SIG-M5 (cell line): ENCODE measurements around the gene TRH.

Source experiments
- DNase-seq: peaks from one replicate; lab custom pipeline; 2025; lab: John Stamatoyannopoulos, UW

Gene TRH, protein sequence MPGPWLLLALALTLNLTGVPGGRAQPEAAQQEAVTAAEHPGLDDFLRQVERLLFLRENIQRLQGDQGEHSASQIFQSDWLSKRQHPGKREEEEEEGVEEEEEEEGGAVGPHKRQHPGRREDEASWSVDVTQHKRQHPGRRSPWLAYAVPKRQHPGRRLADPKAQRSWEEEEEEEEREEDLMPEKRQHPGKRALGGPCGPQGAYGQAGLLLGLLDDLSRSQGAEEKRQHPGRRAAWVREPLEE

DNA sequence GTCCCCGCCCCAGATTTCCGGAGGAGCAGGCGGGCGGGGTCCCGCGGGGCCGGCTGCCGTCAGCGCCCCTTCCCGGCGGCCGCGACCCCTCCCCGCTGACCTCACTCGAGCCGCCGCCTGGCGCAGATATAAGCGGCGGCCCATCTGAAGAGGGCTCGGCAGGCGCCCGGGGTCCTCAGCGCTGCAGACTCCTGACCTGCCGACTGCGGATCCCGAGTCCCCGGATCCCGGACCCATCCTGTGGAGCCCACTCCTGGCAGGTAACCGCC lies at the start of gene TRH:
Gene TRH, plus strand, starts transcription at position 157 of the 269 bp plus-strand sequence. CDS start 1,097 bp downstream, outside the sequence.
- DNase-seq = no peak

DNA sequence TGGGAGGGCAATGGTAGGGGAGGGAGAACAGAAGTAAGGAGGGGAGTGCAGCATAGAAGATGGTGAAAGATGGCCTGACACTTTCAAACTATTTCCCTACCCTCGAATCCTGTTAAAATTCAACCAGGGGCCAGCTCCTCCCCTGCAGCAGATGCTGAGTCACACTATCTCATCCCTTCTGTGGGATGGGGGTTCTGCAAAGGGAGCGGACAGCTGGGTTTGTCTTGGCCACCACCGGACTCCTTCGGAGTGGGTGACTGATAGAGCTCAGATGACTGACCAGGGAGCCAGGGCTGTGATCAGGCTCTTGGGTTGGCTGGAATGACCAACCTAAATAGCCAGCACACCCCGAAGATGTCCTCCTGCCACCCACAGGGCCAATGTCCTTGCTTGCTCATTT lies 47.4 kb upstream of the TRH start:
- no peak for DNase-seq

DNA sequence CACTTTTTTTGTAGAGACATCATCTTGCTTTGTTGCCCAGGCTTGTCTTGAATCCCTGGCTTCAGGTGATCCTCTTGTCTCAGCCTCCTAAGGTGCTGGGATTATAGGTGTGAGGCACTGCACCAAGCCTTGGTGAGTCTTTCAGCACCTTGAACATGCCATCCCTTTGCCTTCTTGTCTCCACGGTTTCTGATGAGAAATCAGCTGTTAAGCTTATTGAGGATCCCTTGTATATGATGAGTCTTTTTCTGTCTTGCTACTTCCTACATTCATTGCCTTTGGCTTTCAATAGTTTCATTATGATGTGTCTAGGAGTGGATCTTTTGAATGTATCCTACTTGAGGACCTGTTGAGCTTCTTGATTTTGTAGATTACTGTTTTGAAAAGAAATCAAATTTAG lies 45.1 kb upstream of the TRH start:
- DNase-seq = no peak

DNA sequence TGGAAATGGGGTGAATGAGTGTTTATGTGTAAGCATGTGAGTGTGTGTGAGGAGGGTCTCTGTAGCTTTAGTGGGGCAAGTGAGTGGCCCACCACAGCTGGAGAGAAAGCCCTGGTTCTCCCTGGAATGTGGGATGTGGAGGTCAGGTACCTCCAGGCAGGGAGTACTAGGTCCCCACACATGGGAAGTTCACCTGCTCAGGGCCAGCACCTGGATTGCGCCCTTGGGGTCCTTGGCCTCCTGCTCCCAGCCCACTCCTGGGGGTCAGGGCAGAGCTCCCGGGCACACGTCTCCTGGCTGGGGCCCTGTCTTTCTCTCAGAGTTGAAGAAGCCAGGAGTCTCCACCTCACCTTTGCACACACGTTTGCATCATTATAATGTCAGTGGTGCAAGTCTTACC lies 41.0 kb upstream of the TRH start:
- no peak for DNase-seq

- DNase-seq = no peak
These were observed 40.0 kb upstream of the TRH start for GRCh38 chr3:129934234-129935123.

- no peak for DNase-seq
These were observed 37.8 kb upstream of the TRH start for GRCh38 chr3:129936757-129937156.

DNA sequence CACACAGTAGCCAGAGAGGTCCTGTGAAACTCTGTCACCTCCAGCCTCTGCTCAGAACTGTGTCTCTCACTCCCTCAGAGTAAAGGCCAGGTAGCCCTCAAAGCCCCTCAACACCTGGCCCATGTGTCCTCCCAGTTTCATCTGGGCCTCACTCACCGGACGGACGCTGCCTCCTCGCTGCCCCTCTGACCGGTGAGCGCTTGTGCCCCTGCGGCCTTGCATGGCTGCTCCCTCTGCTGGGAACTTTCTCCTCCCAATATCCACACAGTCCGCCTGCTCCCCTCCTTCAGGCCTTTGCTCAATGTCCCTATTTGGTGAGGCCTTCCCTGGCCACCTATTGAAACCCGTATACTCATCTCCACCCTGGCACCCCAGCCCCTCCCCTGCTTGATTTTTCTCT lies 36.8 kb upstream of the TRH start:
- DNase-seq = no peak

DNA sequence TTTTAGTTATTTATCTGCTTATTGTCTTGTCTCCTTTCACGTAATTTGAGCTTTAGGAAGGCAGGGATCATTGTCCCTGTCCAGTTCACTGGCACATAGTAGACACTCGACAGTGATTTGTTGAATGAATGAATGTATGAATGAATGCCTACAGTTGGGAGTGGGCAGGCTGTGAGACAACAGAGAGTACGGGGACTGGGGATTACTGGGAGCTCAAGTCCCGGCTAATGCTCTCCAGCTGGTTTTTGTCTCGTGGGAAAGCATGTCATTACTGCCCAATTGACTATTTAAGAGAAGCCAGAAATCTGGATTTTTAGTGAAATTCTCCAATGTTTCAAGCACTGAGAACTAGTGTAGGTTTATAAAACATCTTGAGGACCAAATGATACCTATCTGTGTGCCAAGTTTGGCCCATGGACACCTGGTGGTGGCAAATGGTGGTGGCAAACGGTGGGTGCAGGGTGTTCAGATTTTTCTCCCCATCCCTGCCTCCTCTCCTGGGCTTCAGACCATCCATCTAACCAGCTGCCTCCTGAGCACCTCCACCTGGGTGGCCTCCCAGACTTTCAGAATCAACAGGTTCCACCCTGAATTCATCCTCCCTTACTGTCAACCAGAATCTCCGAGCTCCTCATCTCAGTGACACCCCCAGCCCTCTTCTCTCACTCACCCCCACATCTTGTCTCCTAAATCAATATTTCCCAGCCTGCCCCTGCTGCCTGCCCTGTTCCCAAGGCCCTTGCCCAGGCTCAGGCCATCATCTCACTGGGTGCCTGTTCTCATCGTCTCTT lies 36.2 kb upstream of the TRH start:
- no peak for DNase-seq

GRCh38 chr3:129940086-129940485 lies 34.4 kb upstream of the TRH start:
- no peak for DNase-seq

- DNase-seq = no peak
These were observed 32.2 kb upstream of the TRH start for GRCh38 chr3:129942296-129942695.

GRCh38 chr3:129943020-129943419 lies 31.5 kb upstream of the TRH start:
- no peak for DNase-seq

DNA sequence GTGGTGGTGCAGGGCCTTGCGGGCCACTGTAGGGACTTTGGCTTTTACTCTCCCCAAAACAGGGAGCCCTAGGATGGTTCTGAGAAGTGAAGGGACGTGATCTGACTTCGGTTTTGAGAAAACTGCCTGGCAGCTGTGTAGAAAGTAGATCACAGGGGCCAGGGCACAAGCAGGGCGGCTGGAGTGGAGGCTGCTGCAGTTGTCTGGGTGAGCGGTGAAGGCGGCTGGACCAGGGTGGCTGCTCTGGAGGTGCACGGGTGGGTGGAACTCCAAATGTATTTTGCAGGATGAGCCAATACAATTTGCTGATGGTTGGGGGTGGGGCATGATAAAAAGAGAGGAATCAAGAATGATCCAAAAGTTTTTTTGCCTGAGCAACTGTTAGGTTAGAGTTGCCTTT lies 29.8 kb upstream of the TRH start:
- DNase-seq = no peak

DNA sequence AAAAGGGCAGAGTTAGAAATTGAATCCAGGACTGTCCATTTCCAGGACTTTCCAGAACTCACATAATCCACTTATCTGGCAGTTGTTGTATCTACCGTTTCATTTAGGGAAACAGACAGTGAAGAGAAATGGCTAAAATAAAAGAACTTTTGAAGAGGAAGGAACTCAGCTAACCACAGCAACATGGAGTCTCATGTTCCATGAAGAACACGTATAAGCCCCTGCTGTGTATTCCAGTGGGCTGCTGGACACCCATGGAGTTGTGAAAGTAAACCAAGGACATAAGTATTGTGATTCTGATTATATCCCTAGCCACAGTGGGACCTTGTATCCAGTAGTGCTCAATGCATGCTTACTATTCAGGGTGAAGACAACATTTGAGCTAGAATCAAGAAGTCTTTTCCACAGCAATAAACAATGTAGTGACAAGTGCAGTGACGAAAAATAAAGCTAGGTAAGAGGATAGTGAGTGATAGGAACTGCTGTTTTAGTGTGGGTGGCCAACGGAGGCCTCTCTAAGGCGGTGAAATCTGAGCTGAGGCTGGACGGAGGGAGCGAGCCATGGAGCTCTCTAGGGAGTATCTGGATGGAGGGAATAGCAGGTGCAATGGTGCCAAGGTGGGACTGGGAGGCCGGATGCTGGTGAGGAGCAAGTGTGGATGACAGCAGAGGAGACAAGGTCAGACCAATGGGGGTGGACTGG lies 26.8 kb upstream of the TRH start:
- DNase-seq = no peak

DNA sequence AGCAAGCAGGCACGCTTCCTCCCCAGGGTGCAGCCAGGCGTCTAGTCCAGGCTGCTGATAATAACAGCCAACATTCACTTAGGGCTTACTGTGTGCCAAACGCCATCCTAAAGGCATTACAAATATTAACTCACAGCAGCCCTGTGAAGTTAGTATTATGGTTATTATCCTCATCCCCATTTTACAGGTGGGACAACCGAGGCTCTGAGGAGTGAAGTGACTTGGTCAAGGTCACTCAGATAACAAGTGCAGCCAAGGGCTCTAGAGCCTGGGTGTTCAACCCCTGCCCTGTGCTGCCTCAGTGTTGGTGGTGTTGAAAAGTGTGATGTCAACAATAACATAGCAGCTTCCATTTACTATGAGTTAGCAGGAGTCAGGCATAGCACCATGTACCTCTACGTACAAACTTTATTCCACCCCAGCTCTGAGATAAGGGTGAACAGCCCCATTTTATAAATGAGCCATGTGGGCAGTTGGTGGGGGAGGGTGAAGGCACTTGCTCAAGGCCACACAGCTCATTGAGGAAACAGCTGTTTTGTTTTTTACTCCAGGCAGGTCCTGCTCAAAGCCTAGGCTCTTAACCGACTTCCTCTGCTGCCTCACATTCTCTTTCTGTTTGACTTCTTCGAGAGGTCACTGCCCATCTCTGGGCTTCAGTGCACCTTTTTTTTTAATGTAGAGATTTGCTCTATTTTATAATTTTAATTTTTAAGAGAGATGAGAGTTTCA lies 24.0 kb upstream of the TRH start:
- no peak for DNase-seq

DNA sequence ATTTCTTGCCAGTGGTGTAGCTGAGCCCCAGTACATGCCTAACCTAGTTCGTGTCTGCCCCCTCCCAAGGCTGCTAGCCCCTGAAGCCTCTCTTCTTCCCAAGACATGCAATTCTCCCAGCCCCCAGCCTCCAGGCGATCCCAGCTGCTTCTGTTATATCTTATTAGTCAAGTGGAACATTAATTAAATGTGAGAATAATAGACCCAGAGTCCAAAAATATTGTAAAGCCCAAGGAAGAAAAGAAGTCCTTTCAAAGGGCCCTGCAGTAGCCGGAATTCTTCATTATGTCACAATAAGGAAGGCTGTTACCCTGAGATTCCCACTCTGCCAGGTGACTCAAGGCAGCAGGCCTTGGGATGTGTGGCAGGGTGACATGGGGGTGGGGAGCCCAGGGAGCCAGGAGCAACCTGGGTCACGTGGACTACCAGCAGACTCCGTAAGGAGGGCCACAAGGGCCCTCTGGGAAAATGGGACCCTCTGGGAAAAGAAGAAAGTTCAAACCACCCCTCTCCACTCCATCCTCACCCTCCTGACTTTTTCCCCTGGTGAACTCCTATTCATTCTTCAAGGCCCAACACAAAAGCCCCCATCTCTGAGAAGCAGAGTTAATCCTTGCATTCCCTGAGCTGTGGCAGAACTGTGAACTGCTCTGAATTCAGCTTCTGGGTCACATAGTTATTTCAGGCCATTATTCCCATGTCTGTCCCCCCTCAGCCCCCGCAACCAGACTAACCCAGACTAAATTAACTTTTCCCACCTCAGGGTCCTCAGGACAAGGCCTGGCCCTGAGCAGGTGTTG lies 21.8 kb upstream of the TRH start:
- no peak for DNase-seq

DNA sequence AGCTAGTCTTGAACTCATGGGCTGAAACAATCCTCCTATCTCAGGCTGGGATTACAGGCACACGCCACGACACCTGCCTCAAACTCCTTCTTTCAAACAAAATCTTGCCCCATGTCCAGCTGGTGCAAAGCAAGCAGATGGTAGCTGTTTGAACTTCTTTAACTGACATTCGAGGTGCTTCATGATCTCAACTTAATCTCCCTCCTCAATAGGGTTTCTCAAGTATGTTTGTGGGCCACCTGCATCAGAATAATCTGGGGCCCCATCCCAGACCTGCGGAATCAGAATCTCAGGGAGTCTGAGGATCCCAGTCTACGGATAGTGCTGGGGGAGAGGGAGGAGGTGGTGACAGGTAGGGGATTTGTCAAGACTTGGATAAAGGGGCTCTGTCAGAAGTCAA lies 20.9 kb upstream of the TRH start:
- DNase-seq = no peak

GRCh38 chr3:129954514-129954913 lies 20.0 kb upstream of the TRH start:
- no peak for DNase-seq

DNA sequence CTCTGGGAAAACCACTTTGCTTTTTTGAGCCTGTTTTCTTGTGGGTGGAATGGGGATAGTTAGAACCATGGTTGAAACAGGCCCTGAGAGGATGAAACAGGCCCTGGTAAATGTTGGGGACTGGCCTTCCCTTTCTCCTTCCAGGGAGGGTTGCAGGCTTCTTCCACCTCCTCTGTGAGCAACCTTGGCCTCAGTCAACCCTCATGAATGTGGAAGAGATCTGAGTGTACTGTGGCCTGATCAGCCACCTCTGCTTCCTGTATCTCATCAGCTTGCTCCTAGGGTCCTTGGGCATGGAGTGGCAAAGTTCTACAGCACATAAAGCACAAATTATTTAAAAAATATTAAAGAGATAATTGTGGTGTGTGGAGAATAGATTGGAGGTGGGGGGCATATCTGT lies 17.6 kb upstream of the TRH start:
- DNase-seq = no peak

GRCh38 chr3:129958755-129959154 lies 15.8 kb upstream of the TRH start:
- DNase-seq = no peak

- no peak for DNase-seq
These were observed 13.4 kb upstream of the TRH start for GRCh38 chr3:129961141-129961541.

DNA sequence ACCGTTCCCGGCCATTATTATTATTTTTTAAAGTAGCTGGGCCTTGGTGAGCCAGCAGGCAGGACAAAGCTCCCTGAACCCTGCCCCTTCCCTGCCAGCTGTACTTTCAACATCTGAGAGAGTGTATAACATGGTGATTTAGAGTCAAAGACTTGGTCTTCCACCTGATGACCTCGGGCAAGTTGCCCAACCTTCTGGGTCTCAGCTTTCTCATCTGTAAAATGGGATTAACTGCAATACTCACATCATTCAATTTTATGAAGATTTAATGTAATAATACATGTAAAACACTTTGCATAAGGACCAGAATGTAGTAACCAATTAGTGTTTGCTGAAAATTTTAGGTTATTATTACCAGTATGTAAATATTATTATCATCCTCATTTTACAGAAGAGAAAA lies 11.9 kb upstream of the TRH start:
- no peak for DNase-seq
